Progenitor cell of endocrine pancreas (in vitro differentiated cells): ENCODE results near the gene MRRF. TPM values are rescaled to one million over a fixed set of nuclear protein-coding genes. Genes with fewer than 3 reads are reported as not detected.
A peak's percentile ranks its signal among the peaks of the same experiment; 100 is the strongest.

Source experiments
- DNase-seq: peaks from one replicate; pipeline ENCODE4 v3.0.0; 2021; ENCODE audit warnings: low spot score; ENCODE audit not compliant: unreplicated experiment
- H3K27ac Mint-ChIP-seq: 2 replicates; pipeline ENCODE4 v1.8.0; 2021; ENCODE audit warnings: mild to moderate bottlenecking, moderate library complexity, mixed read lengths
- H3K27me3 Mint-ChIP-seq: 2 replicates; pipeline ENCODE4 v1.8.0; 2021; ENCODE audit warnings: mixed read lengths
- H3K36me3 Mint-ChIP-seq: 2 replicates; pipeline ENCODE4 v1.8.0; 2022; ENCODE audit warnings: mixed read lengths; ENCODE audit not compliant: insufficient read depth
- H3K4me1 Mint-ChIP-seq: 2 replicates; pipeline ENCODE4 v1.8.0; 2021; ENCODE audit warnings: low read depth, mixed read lengths
- H3K4me3 Mint-ChIP-seq: 2 replicates; pipeline ENCODE4 v1.8.0; 2021; ENCODE audit warnings: low read depth, mild to moderate bottlenecking, moderate library complexity, mixed read lengths
- H3K9me3 Mint-ChIP-seq: 2 replicates; pipeline ENCODE4 v1.8.0; 2021; ENCODE audit warnings: low read depth, mixed read lengths
- CTCF ChIP-seq: fragments of 200-600 bp; sonication (generic); IDR thresholded peaks from one replicate; pipeline ENCODE4 v1.5.0; 2021; ENCODE audit warnings: antibody characterized with exemption, mild to moderate bottlenecking; ENCODE audit not compliant: unreplicated experiment
- total RNA-seq: library from RNA; stranded (reverse); gene quantifications from 2 replicates; pipeline ENCODE4 v1.2.1, GENCODE V29; 2021

Gene MRRF
- total RNA-seq, 1 donor from 2014 or later: 34.3 TPM

GRCh38 chr9:122226758-122227574 lies 37.7 kb upstream of the MRRF start:
- H3K36me3 Mint-ChIP-seq: peaks cover 2% of the 10 kb centered on the region
- no peak for TF ChIP-seq CTCF
- no peaks in the 10 kb centered on the region for H3K9me3 Mint-ChIP-seq
- no peak overlapping the region for H3K27ac Mint-ChIP-seq
- H3K4me3 Mint-ChIP-seq: peak overlapping the region; percentile 27
- H3K4me1 Mint-ChIP-seq: peaks cover 6% of the 10 kb centered on the region
- peaks cover 59% of the 10 kb centered on the region for H3K27me3 Mint-ChIP-seq
- DNase-seq: no peak

- no peak for DNase-seq
- no peak for TF ChIP-seq CTCF
- Mint-ChIP-seq H3K27ac (peak overlapping the region; percentile 65), H3K4me3 (peak overlapping the region; percentile 36), H3K4me1 (peaks cover 6% of the 10 kb centered on the region), H3K9me3 (no peaks in the 10 kb centered on the region), H3K27me3 (peaks cover 53% of the 10 kb centered on the region), H3K36me3 (peaks cover 2% of the 10 kb centered on the region)
These were observed 37.1 kb upstream of the MRRF start for GRCh38 chr9:122227575-122227900.

GRCh38 chr9:122228191-122228567 lies 36.5 kb upstream of the MRRF start:
- no peak for DNase-seq
- Mint-ChIP-seq H3K4me3 (peak overlapping the region; percentile 33), H3K27ac (no peak overlapping the region), H3K4me1 (peaks cover 6% of the 10 kb centered on the region), H3K9me3 (no peaks in the 10 kb centered on the region), H3K36me3 (peaks cover 2% of the 10 kb centered on the region), H3K27me3 (peaks cover 53% of the 10 kb centered on the region)
- TF ChIP-seq CTCF: no peak

GRCh38 chr9:122228568-122229484 lies 35.9 kb upstream of the MRRF start, which contains the start of gene LHX6:
TSS of gene LHX6 (minus strand) at chr9:122228957. CDS start at chr9:122228740, 217 bp downstream.
- no peaks in the 10 kb centered on the region for H3K9me3 Mint-ChIP-seq
- no peak for TF ChIP-seq CTCF
- peak; percentile 26 for DNase-seq
- H3K27me3 Mint-ChIP-seq: peaks cover 53% of the 10 kb centered on the region
- peak within 1 kb of the TSS; percentile 33 for H3K4me3 Mint-ChIP-seq
- H3K27ac Mint-ChIP-seq: no peak within 1 kb of the TSS
- peaks cover 2% of the 10 kb centered on the region for H3K36me3 Mint-ChIP-seq
- peaks cover 6% of the 10 kb centered on the region for H3K4me1 Mint-ChIP-seq

- Mint-ChIP-seq H3K36me3 (peaks cover 2% of the 10 kb centered on the region), H3K27ac (no peak overlapping the region), H3K4me1 (peaks cover 6% of the 10 kb centered on the region), H3K9me3 (no peaks in the 10 kb centered on the region), H3K27me3 (peaks cover 51% of the 10 kb centered on the region), H3K4me3 (no peak overlapping the region)
- no peak for DNase-seq
- no peak for TF ChIP-seq CTCF
These were observed 35.2 kb upstream of the MRRF start for GRCh38 chr9:122229485-122229837.
